H1 (cell line): ENCODE results near the gene MEMO1. TPM values are rescaled to one million over a fixed set of nuclear protein-coding genes. Genes with fewer than 3 reads are reported as not detected.
"Not testable (repeated sequence)": the region's sequence is repeated elsewhere in the genome, so short reads cannot be mapped to it uniquely, and the experiment has no call there.

ENCODE experiments used
- CTCF ChIA-PET: fragments of 300-600 bp; sonication (Branson Sonifier 250); formaldehyde crosslinking; loops from one replicate; lab custom pipeline; 2021; ENCODE audit not compliant: partially characterized antibody; lab: Charles Lee
- POLR2A ChIA-PET: fragments of 300-600 bp; sonication (Branson Sonifier 250); formaldehyde crosslinking; loops from one replicate; lab custom pipeline; 2021; ENCODE audit warnings: inconsistent platforms; ENCODE audit not compliant: partially characterized antibody; lab: Charles Lee
- DNase-seq, 2 experiments: peaks; one replicate each; pipeline versions ENCODE4 v3.0.0 to v3.0.0-alpha.2; 2010 to 2022; ENCODE audit warnings: low spot score in 2 of 2, low read depth in 1 of 2, mixed read lengths in 1 of 2
- FAIRE-seq: peaks from 2 replicates; lab custom pipeline; 2011; peaks lifted over from hg19 to GRCh38; lab: Jason Lieb, UNC
- H2AFZ ChIP-seq: 2 replicates; pipeline ENCODE4 v1.8.1; 2012; ENCODE audit warnings: low read length, inconsistent platforms
- H2AK5ac ChIP-seq: 2 replicates; pipeline ENCODE4 v1.6.1; 2013; ENCODE audit warnings: low read depth, low read length
- H2BK120ac ChIP-seq: replicated peaks from 2 replicates; pipeline ENCODE3; 2013; ENCODE audit warnings: low read depth, low read length, inconsistent platforms
- H2BK12ac ChIP-seq: 2 replicates; pipeline ENCODE4 v1.6.1; 2013; ENCODE audit warnings: low read depth, low read length
- H2BK15ac ChIP-seq: 2 replicates; pipeline ENCODE4 v1.6.1; 2013; ENCODE audit warnings: low read length
- H2BK20ac ChIP-seq: 2 replicates; pipeline ENCODE4 v1.6.1; 2013; ENCODE audit warnings: low read length
- H2BK5ac ChIP-seq: 2 replicates; pipeline ENCODE4 v1.6.1; 2013; ENCODE audit warnings: low read depth, low read length
- H3K14ac ChIP-seq: 2 replicates; pipeline ENCODE4 v1.6.1; 2013; ENCODE audit warnings: inconsistent platforms; ENCODE audit not compliant: insufficient read length
- H3K18ac ChIP-seq: 2 replicates; pipeline ENCODE4 v1.6.1; 2013; ENCODE audit warnings: low read length; ENCODE audit errors: extremely low read depth
- H3K23ac ChIP-seq: 2 replicates; pipeline ENCODE4 v1.6.1; 2013; ENCODE audit warnings: inconsistent platforms; ENCODE audit not compliant: insufficient read length
- H3K23me2 ChIP-seq: 2 replicates; pipeline ENCODE4 v1.6.1; 2013; ENCODE audit warnings: low read depth, low read length
- H3K27ac ChIP-seq: 2 replicates; pipeline ENCODE4 v1.6.1; 2011; ENCODE audit warnings: low read depth, low read length, inconsistent platforms
- H3K27me3 ChIP-seq, 4 experiments: replicated peaks in 1 of 4; 1 replicate in 1 of 4; 2 replicates in 3 of 4; pipeline versions ENCODE4 v1.6.1 to v1.8.1; 2011 to 2013; ENCODE audit warnings: low read length in 3 of 4, mild to moderate bottlenecking in 3 of 4, inconsistent platforms in 2 of 4, mixed read lengths in 2 of 4, moderate library complexity in 1 of 4; ENCODE audit not compliant: control insufficient read depth in 3 of 4, insufficient read depth in 3 of 4; ENCODE audit errors: extremely low read depth in 1 of 4
- H3K36me3 ChIP-seq, 4 experiments: 2 replicates each; pipeline versions ENCODE4 v1.6.1 to v1.8.1; 2011 to 2013; ENCODE audit warnings: mild to moderate bottlenecking in 4 of 4, low read length in 3 of 4, moderate library complexity in 2 of 4, control low read depth in 1 of 4, inconsistent platforms in 1 of 4; ENCODE audit not compliant: insufficient read depth in 4 of 4, control insufficient read depth in 2 of 4
- H3K4ac ChIP-seq: replicated peaks from 2 replicates; pipeline ENCODE3; 2013; ENCODE audit warnings: low read length, low read depth, mixed read lengths, inconsistent platforms; ENCODE audit not compliant: insufficient read length
- H3K4me1 ChIP-seq, 4 experiments: replicated peaks in 1 of 4; 1 replicate in 1 of 4; 2 replicates in 3 of 4; pipeline versions ENCODE4 v1.6.1 to v1.8.1; 2011 to 2013; ENCODE audit warnings: low read length in 3 of 4, inconsistent platforms in 2 of 4, mixed read lengths in 1 of 4; ENCODE audit not compliant: insufficient read depth in 4 of 4, control insufficient read depth in 3 of 4
- H3K4me2 ChIP-seq, 2 experiments: 2 replicates each; pipeline versions ENCODE4 v1.6.1 to v1.8.1; 2011 to 2013; ENCODE audit warnings: low read depth in 2 of 2, low read length in 2 of 2, control low read depth in 1 of 2, inconsistent platforms in 1 of 2, mild to moderate bottlenecking in 1 of 2; ENCODE audit not compliant: insufficient read depth in 1 of 2
- H3K4me3 ChIP-seq, 4 experiments: fragments of 200-600, 300-600 bp in 1 of 4; sonication (generic), shearing (Covaris generic), sonication (Bioruptor Twin) in 1 of 4; 2 replicates each; pipeline versions ENCODE4 v1.5.1 to v1.8.1; 2011 to 2016; ENCODE audit warnings: low read length in 4 of 4, low read depth in 3 of 4, control low read depth in 2 of 4, inconsistent platforms in 2 of 4, mild to moderate bottlenecking in 2 of 4, mixed read lengths in 1 of 4, moderate library complexity in 1 of 4; ENCODE audit not compliant: insufficient read depth in 2 of 4; ENCODE audit errors: extremely low read depth in 1 of 4
- H3K56ac ChIP-seq: replicated peaks from 2 replicates; pipeline ENCODE3; 2013; ENCODE audit warnings: low read depth, mild to moderate bottlenecking, mixed read lengths, low read length, inconsistent platforms; ENCODE audit not compliant: insufficient read length
- H3K79me1 ChIP-seq: 2 replicates; pipeline ENCODE4 v1.6.1; 2013; ENCODE audit warnings: low read depth, low read length, control low read depth
- H3K79me2 ChIP-seq, 2 experiments: 2 replicates each; pipeline versions ENCODE4 v1.6.1 to v1.8.1; 2012 to 2013; ENCODE audit warnings: low read length in 2 of 2, mild to moderate bottlenecking in 2 of 2, inconsistent platforms in 1 of 2; ENCODE audit not compliant: insufficient read depth in 2 of 2, control insufficient read depth in 1 of 2
- H3K9ac ChIP-seq, 4 experiments: replicated peaks in 1 of 4; 1 replicate in 1 of 4; 2 replicates in 3 of 4; pipeline versions ENCODE4 v1.6.1 to v1.8.1; 2011 to 2013; ENCODE audit warnings: low read depth in 3 of 4, low read length in 3 of 4, control low read depth in 2 of 4, mild to moderate bottlenecking in 2 of 4, moderate library complexity in 2 of 4, inconsistent platforms in 1 of 4; ENCODE audit errors: extremely low read depth in 1 of 4
- H3K9me3 ChIP-seq, 2 experiments: 2 replicates each; pipeline versions ENCODE4 v1.6.1 to v1.8.1; 2012 to 2013; ENCODE audit warnings: mild to moderate bottlenecking in 2 of 2, moderate library complexity in 2 of 2, control low read depth in 1 of 2, inconsistent platforms in 1 of 2, low read depth in 1 of 2, low read length in 1 of 2, mixed read lengths in 1 of 2; ENCODE audit not compliant: insufficient read depth in 2 of 2
- H4K20me1 ChIP-seq, 2 experiments: replicated peaks in 1 of 2; 2 replicates each; pipeline versions ENCODE3 to v1.8.1; 2011 to 2013; ENCODE audit warnings: inconsistent platforms in 2 of 2, low read length in 2 of 2, mild to moderate bottlenecking in 1 of 2; ENCODE audit not compliant: insufficient read depth in 2 of 2, control insufficient read depth in 1 of 2
- H4K5ac ChIP-seq: 2 replicates; pipeline ENCODE4 v1.6.1; 2013; ENCODE audit warnings: low read length, low read depth, mixed read lengths, inconsistent platforms; ENCODE audit not compliant: insufficient read length
- H4K8ac ChIP-seq: 2 replicates; pipeline ENCODE4 v1.8.0; 2013; ENCODE audit warnings: mild to moderate bottlenecking, moderate library complexity, low read length, inconsistent platforms; ENCODE audit not compliant: insufficient read depth; ENCODE audit errors: extremely low read depth
- H4K91ac ChIP-seq: replicated peaks from 2 replicates; pipeline ENCODE3; 2013; ENCODE audit warnings: low read length, mixed read lengths, inconsistent platforms; ENCODE audit not compliant: insufficient read length
- WGBS, 2 experiments: shearing (Covaris generic) in 1 of 2; methylation state at CpG; one replicate each; pipeline versions ENCODE4 v1.1.6 to v1.1.7; 2013 to 2015; ENCODE audit warnings: low lambda C conversion rate in 2 of 2, mixed read lengths in 2 of 2, inconsistent platforms in 1 of 2, low coverage in 1 of 2, missing lambda C conversion rate in 1 of 2; ENCODE audit not compliant: insufficient replicate concordance in 2 of 2, insufficient coverage in 1 of 2, insufficient read length in 1 of 2; ENCODE audit errors: extremely low coverage in 1 of 2, missing lambda C conversion rate in 1 of 2; 5-methylcytosine and 5-hydroxymethylcytosine counted together
- polyA plus RNA-seq, 7 experiments: library from polyadenylated mRNA; depleted of rRNA in 3 of 7; stranded (reverse) in 5 of 7; unstranded in 2 of 7; fragments of >200 nt in 5 of 7; fragments of 200-250 nt in 2 of 7; gene quantifications; 1 replicate in 5 of 7; 2 replicates in 1 of 7; 4 replicates in 1 of 7; pipeline versions ENCODE4 v1.2.1 to v1.2.3, GENCODE V29; 2011 to 2013; ENCODE audit warnings: missing spikeins in 2 of 7, mixed read lengths in 2 of 7
- total RNA-seq: library from RNA; stranded (reverse); fragmentation: NEBNext Ultra II Directional; extraction: Animal tissue kit (Norgen Biotek cat#: 25700); gene quantifications from 2 replicates; pipeline ENCODE4 v1.2.1, GENCODE V29; 2021

Gene MEMO1
- total and polyA plus RNA-seq, 2 of the 8 experiments (the other 6 are each of a cell fraction or from before 2014, with no cell fraction given): 26.9 to 54.7 TPM

GRCh38 chr2:31897340-31897739 is 113.5 kb downstream of the MEMO1 start:
- H3K27ac ChIP-seq, H3K18ac ChIP-seq, H3K79me1 ChIP-seq, DNase-seq, H3K23ac ChIP-seq, H3K79me2 ChIP-seq, H2AK5ac ChIP-seq, H2BK120ac ChIP-seq, H4K20me1 ChIP-seq, H3K9ac ChIP-seq, H3K4ac ChIP-seq, H2BK20ac ChIP-seq, H2BK5ac ChIP-seq, FAIRE-seq, H3K4me3 ChIP-seq, H3K4me2 ChIP-seq, H4K91ac ChIP-seq, H2BK15ac ChIP-seq, H3K27me3 ChIP-seq, H4K8ac ChIP-seq, H3K56ac ChIP-seq, H3K4me1 ChIP-seq, H4K5ac ChIP-seq, CTCF ChIA-PET, H2AFZ ChIP-seq, H3K14ac ChIP-seq, H2BK12ac ChIP-seq, H3K23me2 ChIP-seq, POLR2A ChIA-PET, H3K9me3 ChIP-seq: not testable (repeated sequence)
- peaks cover 0 to 10% (median 0%) of the 10 kb centered on the region in 4 experiments; a peak in 2 of 8 replicates for H3K36me3 ChIP-seq
- WGBS, 2 experiments: 92% methylated on average over 4 of the region's 4 CpGs; no CpG with 5 or more reads in 1 of the 2 experiments
